Lower lobe of right lung (tissue), 2 donors: Measurements from ENCODE around the gene ABCG5. TPM values are rescaled to one million over a fixed set of nuclear protein-coding genes. Genes with fewer than 3 reads are reported as not detected.

Experiments
- ATAC-seq, 2 donors: fragments of 200-7000 bp; cut with Tn5 transposase; one replicate each; pipeline ENCODE4 v1.9.1; 2020 to 2022; ENCODE audit warnings: mild to moderate bottlenecking in 2 of 2, moderate library complexity in 2 of 2
- DNase-seq: peaks from one replicate; pipeline ENCODE4 v3.0.0-alpha.2; 2020
- H3K27ac ChIP-seq: fragments of 200-600 bp; one replicate; pipeline ENCODE4 v1.8.0; 2022
- H3K27me3 ChIP-seq: fragments of 200-600 bp; one replicate; pipeline ENCODE4 v1.8.0; 2022; ENCODE audit warnings: low read depth
- H3K36me3 ChIP-seq: fragments of 200-600 bp; one replicate; pipeline ENCODE4 v1.8.0; 2022; ENCODE audit warnings: mild to moderate bottlenecking
- H3K4me1 ChIP-seq: fragments of 200-600 bp; one replicate; pipeline ENCODE4 v1.8.0; 2022
- H3K4me3 ChIP-seq: fragments of 200-600 bp; one replicate; pipeline ENCODE4 v1.8.0; 2022; ENCODE audit warnings: mild to moderate bottlenecking
- H3K9me3 ChIP-seq: fragments of 200-600 bp; one replicate; pipeline ENCODE4 v1.8.0; 2022
- intact Hi-C: fragments of 100-400 bp; cut with DNase I; formaldehyde crosslinking; loops from one replicate; pipeline ENCODE4 v1.11.0; 2022
- total RNA-seq: library from RNA; stranded (reverse); fragmentation: NEBNext Ultra II Directional; extraction: Animal tissue kit (Norgen Biotek cat#: 25700); gene quantifications from one replicate; pipeline ENCODE4 v1.2.1, GENCODE V29; 2021
- TF ChIP-seq, protein P1 (sequence below): fragments of 200-600 bp; IDR thresholded peaks from one replicate; pipeline ENCODE4 v1.8.0; 2022; ENCODE audit warnings: antibody characterized with exemption, mild to moderate bottlenecking
- donor health status: DM: no; HTN: yes; CAD: no; lungs with severe emphysema.

The ABCG5 gene
- total RNA-seq, 1 donor from 2014 or later: not detected

DNA sequence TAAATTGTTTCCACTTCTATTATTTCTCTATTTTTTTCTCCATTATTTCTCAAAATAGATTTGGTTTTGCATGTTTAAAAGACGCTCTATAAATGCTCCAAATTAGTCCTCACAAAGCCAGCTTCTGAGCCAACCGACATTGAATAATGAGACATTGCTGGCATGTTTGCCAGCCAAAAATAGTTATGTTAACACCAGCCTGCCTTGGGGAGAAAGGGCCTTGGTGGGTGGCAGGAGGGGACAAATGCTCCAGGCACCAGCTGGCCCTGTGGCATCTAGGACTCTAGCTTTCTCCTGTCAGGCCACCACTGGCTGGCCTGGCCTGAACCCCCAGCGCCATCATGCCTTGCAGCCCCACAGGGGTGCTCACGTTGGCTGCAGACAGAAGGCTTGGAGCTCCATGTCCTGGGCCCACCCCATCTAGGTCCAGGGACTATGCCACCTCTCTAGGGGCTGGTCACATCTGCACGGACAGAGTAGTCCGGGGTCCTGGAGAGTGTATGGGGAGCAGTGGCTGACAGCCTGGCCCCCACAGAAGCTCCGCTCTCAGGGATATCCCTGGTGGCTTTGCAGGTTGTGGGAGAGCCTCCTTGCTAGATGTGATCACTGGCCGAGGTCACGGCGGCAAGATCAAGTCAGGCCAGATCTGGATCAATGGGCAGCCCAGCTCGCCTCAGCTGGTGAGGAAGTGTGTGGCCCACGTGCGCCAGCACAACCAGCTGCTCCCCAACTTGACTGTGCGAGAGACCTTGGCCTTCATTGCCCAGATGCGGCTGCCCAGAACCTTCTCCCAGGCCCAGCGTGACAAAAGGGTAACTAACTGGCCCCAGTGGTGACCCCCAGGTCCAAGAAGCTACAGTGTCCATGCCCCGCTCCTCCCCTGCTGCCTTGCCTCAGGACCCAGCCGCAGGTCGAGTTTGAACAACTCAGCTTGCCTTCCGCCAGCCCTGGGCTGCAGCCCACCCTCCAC, 12.7 kb upstream of the ABCG5 start:
- TF ChIP-seq, protein P1, sequence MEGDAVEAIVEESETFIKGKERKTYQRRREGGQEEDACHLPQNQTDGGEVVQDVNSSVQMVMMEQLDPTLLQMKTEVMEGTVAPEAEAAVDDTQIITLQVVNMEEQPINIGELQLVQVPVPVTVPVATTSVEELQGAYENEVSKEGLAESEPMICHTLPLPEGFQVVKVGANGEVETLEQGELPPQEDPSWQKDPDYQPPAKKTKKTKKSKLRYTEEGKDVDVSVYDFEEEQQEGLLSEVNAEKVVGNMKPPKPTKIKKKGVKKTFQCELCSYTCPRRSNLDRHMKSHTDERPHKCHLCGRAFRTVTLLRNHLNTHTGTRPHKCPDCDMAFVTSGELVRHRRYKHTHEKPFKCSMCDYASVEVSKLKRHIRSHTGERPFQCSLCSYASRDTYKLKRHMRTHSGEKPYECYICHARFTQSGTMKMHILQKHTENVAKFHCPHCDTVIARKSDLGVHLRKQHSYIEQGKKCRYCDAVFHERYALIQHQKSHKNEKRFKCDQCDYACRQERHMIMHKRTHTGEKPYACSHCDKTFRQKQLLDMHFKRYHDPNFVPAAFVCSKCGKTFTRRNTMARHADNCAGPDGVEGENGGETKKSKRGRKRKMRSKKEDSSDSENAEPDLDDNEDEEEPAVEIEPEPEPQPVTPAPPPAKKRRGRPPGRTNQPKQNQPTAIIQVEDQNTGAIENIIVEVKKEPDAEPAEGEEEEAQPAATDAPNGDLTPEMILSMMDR: no peak
- DNase-seq (no peak), ATAC-seq (peak in 1 of 2 donors; percentile 17)
- Histone ChIP-seq H3K4me1 (no peaks in the 10 kb centered on the region), H3K27me3 (peaks cover 28% of the 10 kb centered on the region), H3K4me3 (no peak overlapping the region), H3K36me3 (no peaks in the 10 kb centered on the region), H3K27ac (no peak overlapping the region), H3K9me3 (no peaks in the 10 kb centered on the region)
- intact Hi-C loops: no loop called here

DNA sequence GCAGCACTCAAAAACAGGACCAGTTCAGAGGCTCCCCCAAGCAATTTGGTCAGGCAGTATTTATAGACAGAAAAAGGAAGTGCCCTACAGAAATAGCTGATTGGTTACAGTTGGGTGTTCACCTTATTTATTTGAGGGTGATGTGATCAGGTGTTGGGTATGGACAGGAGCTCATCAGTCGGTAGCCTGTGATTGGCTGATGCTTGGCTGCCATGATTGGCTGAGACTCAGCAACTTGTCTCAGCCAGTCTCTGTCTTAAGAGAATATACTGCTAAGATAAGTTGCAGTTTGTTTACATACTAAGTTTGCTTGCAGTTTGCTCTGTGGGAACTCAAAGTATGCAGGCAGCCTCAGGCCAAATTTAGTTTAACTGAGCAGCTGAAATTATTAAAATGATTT, 9.6 kb upstream of the ABCG5 start:
- no peaks in the 10 kb centered on the region for H3K36me3 ChIP-seq
- H3K9me3 ChIP-seq: no peaks in the 10 kb centered on the region
- intact Hi-C loops: no loop called here
- no peak for DNase-seq
- H3K27ac ChIP-seq: no peak overlapping the region
- H3K27me3 ChIP-seq: peaks cover 8% of the 10 kb centered on the region
- H3K4me1 ChIP-seq: no peaks in the 10 kb centered on the region
- ATAC-seq: no peak
- H3K4me3 ChIP-seq: no peak overlapping the region
- TF ChIP-seq, protein P1: no peak

DNA sequence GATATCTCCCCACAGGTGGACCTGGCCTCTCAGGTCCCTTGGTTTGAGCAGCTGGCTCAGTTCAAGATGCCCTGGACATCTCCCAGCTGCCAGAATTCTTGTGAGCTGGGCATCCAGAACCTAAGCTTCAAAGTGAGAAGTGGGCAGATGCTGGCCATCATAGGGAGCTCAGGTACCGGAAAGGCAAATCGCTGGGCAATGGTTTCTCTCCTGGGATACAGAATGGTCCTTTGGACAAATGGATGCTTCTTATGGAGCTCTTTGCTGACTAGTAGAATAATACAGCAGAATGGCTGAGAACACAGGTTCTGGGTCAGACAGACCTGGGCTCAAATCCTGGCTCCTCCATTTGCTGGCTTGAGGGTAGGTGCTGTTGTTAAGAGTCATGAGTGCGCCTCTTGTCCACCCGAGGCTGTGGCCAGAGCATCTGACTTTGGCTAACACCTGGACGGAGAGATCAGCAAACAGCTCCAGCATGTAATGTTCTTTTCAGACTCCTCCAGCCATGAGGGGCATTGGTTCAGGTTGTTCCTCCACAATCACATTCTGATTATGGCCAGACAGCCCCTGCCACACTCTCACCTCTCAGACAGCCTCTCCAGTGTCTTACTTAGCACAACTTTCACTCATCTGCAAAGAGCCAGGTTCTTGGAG, 7.6 kb upstream of the ABCG5 start:
- DNase-seq (no peak), ATAC-seq (no peak)
- Histone ChIP-seq H3K36me3 (no peaks in the 10 kb centered on the region), H3K27me3 (no peaks in the 10 kb centered on the region), H3K4me1 (no peaks in the 10 kb centered on the region), H3K9me3 (no peaks in the 10 kb centered on the region), H3K4me3 (no peak overlapping the region), H3K27ac (no peak overlapping the region)
- TF ChIP-seq, protein P1: no peak
- intact Hi-C loops: no loop called here

DNA sequence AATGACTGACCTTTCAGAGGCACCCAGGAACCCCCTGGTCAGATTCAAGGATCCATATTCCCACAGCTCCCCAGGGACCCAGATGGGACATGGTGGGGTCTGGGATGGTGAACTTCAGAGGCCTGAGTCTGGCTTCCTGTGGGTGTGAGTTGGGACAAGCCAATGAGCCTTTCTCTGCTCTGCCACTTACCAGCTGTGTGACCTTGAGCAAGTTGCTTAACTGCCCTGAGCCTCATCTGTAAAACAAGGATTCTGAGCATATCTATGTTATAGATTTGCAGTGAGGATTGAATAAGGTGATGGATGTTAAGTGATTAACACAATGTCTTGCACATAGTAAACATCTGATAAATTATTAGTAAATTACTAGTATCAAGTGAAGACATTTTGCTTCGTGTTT, 6.5 kb upstream of the ABCG5 start:
- no peak overlapping the region for H3K4me3 ChIP-seq
- TF ChIP-seq, protein P1: no peak
- H3K27me3 ChIP-seq: no peaks in the 10 kb centered on the region
- no peaks in the 10 kb centered on the region for H3K36me3 ChIP-seq
- no peak overlapping the region for H3K27ac ChIP-seq
- intact Hi-C loops: no loop called here
- H3K9me3 ChIP-seq: no peaks in the 10 kb centered on the region
- H3K4me1 ChIP-seq: no peaks in the 10 kb centered on the region
- DNase-seq (no peak), ATAC-seq (no peak)

DNA sequence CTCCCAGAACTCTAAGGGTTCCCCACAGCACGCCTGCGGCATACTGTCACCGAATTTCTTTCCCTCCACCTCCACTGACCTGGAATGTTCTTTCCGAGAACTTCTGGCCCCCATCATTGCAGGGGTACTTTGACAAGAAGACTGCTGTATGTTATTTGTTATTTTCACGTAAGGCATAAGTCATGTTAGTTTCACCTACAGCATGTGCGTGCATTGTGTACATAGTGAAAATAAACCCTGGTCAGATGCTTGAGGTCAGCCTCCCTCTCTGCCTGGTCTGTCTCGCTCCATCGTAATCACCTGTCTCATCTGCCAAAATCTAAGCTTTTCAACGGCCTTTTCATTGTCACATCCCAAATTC, 4.2 kb upstream of the ABCG5 start:
- ATAC-seq (no peak), DNase-seq (no peak)
- Histone ChIP-seq H3K27me3 (no peaks in the 10 kb centered on the region), H3K9me3 (no peaks in the 10 kb centered on the region), H3K4me3 (no peak overlapping the region), H3K27ac (no peak overlapping the region), H3K4me1 (no peaks in the 10 kb centered on the region), H3K36me3 (no peaks in the 10 kb centered on the region)
- intact Hi-C loops: no loop called here
- TF ChIP-seq, protein P1: no peak
